Thyroid gland (tissue), 4 donors: ENCODE data around the gene PTPRJ. TPM values are rescaled to one million over a fixed set of nuclear protein-coding genes. Genes with fewer than 3 reads are reported as not detected.

Experiments
- DNase-seq, 2 donors: peaks; one replicate each; pipeline ENCODE4 v3.0.0-alpha.2; 2019
- H3K27ac ChIP-seq, 3 donors: fragments of 200-600 bp; sonication (generic); 1 replicate in 2 of 3; 2 replicates in 1 of 3; pipeline ENCODE4 v1.5.1; 2016 to 2019; ENCODE audit warnings: mild to moderate bottlenecking in 1 of 3, moderate library complexity in 1 of 3
- H3K27me3 ChIP-seq: fragments of 200-600 bp; sonication (generic); one replicate; pipeline ENCODE4 v1.5.1; 2019
- H3K36me3 ChIP-seq, 2 donors: fragments of 200-600 bp; sonication (generic); one replicate each; pipeline ENCODE4 v1.5.1; 2016 to 2019
- H3K4me1 ChIP-seq, 2 donors: fragments of 200-600 bp; sonication (generic); one replicate each; pipeline ENCODE4 v1.5.1; 2017 to 2019
- H3K4me3 ChIP-seq, 3 donors: fragments of 200-600 bp; sonication (generic); replicated peaks in 1 of 3; 1 replicate in 2 of 3; 2 replicates in 1 of 3; pipeline ENCODE4 v1.5.1; 2016; ENCODE audit warnings: mild to moderate bottlenecking in 1 of 3
- H3K9me3 ChIP-seq: fragments of 200-600 bp; sonication (generic); one replicate; pipeline ENCODE4 v1.5.1; 2017
- POLR2A ChIP-seq, 2 donors: fragments of 450-650 bp; IDR thresholded peaks; one replicate each; pipeline ENCODE4 v1.6.1; 2017; ENCODE audit warnings: antibody characterized with exemption in 2 of 2, mild to moderate bottlenecking in 2 of 2, moderate library complexity in 1 of 2
- WGBS, 2 donors: methylation state at CpG; one replicate each; pipeline ENCODE4 v1.1.5; 2017; 5-methylcytosine and 5-hydroxymethylcytosine counted together
- intact Hi-C: fragments of 100-400 bp; cut with DNase I; formaldehyde crosslinking; loops from one replicate; pipeline ENCODE4 v1.15.1; 2023
- total RNA-seq, 4 donors: library from RNA; depleted of rRNA; stranded (reverse); fragments of >200 nt; gene quantifications; one replicate each; pipeline ENCODE4 v1.2.3, GENCODE V29; 2016
- TF ChIP-seq, protein P1 (sequence below), 6 experiments: fragments of 200-600 bp in 3 of 6; fragments of 450-650 bp in 3 of 6; sonication (generic) in 3 of 6; IDR thresholded peaks; one replicate each; pipeline ENCODE4 v1.5.1; 2016 to 2019; ENCODE audit warnings: antibody characterized with exemption in 6 of 6, mild to moderate bottlenecking in 2 of 6, inconsistent platforms in 1 of 6, moderate library complexity in 1 of 6

Gene PTPRJ
- total RNA-seq, 4 donors from 2014 or later = 45.4 to 81.9 (median 58.6) TPM

DNA sequence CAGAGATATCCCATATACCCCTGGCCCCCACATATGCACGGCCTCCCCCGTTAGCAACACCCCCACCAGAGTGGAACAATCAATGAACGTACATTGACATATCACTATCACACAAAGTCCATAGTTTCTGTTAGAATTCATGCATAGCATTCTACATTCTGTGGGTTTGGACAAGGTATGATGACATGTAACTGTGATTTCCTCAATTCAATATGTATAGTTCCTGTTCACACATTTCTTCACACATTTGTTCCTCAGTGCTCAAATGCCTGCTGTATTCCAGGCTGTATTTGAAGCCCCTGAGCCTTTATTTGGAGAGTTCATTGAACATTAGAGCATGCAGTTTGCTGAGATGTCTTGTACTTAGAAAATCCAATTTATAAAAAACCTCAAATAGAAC lies 69.9 kb downstream of the PTPRJ start:
- Histone ChIP-seq H3K27ac (peak overlapping the region; percentile 89 to 96 (median 93)), H3K4me1 (peaks cover 58 to 72% of the 10 kb centered on the region in 2 donors), H3K27me3 (no peaks in the 10 kb centered on the region), H3K4me3 (no peak overlapping the region), H3K9me3 (no peaks in the 10 kb centered on the region), H3K36me3 (no peaks in the 10 kb centered on the region)
- no peak for DNase-seq
- intact Hi-C loops = no loop called here
- TF ChIP-seq, protein P1, sequence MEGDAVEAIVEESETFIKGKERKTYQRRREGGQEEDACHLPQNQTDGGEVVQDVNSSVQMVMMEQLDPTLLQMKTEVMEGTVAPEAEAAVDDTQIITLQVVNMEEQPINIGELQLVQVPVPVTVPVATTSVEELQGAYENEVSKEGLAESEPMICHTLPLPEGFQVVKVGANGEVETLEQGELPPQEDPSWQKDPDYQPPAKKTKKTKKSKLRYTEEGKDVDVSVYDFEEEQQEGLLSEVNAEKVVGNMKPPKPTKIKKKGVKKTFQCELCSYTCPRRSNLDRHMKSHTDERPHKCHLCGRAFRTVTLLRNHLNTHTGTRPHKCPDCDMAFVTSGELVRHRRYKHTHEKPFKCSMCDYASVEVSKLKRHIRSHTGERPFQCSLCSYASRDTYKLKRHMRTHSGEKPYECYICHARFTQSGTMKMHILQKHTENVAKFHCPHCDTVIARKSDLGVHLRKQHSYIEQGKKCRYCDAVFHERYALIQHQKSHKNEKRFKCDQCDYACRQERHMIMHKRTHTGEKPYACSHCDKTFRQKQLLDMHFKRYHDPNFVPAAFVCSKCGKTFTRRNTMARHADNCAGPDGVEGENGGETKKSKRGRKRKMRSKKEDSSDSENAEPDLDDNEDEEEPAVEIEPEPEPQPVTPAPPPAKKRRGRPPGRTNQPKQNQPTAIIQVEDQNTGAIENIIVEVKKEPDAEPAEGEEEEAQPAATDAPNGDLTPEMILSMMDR (IDR thresholded peaks at IDR 0.05) = no peak
- 58 to 68% methylated on average over 3 of the region's 3 CpGs for WGBS, 2 donors

DNA sequence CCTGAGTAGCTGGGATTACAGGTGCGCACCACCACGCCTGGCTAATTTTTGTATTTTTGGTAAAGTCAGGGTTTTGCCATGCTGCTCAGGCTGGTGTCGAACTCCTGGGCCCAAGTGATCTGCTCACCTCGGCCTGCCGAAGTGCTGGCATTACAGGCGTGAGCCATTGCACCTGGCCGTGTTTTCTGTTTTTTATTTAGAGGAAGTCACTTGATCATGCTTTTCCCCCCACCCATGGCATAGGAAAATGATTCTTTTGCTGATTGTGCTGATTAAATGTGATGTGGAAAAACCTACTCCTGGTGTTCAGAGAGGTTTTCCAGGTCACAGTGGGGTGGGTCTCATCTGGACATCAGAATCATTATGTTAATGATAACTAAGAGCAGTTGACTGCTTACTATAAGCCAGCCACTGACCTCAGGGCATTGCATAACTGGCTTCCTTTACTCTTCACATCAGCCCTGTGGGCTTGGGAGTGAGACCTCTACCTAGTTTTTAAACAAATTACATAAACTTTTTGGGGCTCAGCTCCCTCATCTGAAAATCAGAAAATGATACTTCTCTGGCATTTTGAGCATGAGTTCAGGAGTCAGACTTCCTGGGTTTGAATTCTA lies 71.0 kb downstream of the PTPRJ start:
- TF ChIP-seq, protein P1 (IDR thresholded peaks at IDR 0.05) = no peak
- TF ChIP-seq POLR2A (IDR thresholded peaks at IDR 0.05) = no peak
- no peak for DNase-seq
- peaks cover 66 to 83% of the 10 kb centered on the region in 2 donors for H3K4me1 ChIP-seq
- intact Hi-C loops = no loop called here
- no peak overlapping the region for H3K4me3 ChIP-seq
- H3K27me3 ChIP-seq = no peaks in the 10 kb centered on the region
- H3K27ac ChIP-seq = peak overlapping the region; percentile 89 to 96 (median 93)
- WGBS, 2 donors = 85 to 92% methylated on average over 7 of the region's 7 CpGs
- no peaks in the 10 kb centered on the region for H3K36me3 ChIP-seq
- no peaks in the 10 kb centered on the region for H3K9me3 ChIP-seq

DNA sequence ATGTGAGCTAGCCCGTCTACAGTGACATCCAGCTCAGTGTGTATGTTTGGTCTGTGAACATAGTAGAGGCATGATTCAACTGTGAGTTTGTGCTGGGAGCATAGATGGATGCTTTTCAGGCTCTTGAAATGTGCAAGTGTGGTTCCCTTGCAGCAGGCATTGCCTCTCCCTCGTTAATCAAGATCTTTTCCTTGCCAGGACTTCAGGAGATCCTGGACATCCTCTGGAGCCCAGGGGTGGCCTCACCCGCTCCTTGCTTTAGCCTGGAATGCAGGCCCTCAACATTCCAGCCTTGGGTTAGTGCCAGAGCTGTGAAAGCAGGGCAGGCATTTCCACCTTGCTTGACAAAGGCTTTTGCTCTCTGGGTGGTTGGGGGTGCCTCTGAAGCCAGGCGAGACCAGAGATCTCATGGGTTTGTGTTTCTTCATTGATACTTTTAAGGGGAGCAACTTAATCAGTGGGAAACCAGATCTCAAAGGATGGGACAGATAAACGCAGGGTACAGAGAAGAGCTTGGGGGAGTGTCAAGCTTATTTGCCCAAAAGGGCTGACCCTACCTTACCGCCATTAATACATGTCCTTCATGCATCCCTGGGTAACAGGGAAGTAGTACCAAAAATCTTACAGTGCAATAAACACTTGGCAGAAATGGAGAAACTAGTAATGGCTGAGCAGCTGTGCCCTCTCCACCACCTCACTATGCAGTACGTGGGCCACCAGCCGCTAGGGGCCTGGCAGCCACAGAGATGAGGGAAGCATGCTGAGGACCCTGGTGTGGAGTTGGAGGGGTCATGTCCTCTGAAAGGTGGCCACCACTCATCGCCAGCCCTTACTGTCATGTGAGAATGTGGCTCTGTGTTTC lies 72.1 kb downstream of the PTPRJ start:
- Histone ChIP-seq H3K9me3 (no peaks in the 10 kb centered on the region), H3K27me3 (no peaks in the 10 kb centered on the region), H3K4me1 (peaks cover 77 to 93% of the 10 kb centered on the region in 2 donors), H3K4me3 (no peak overlapping the region), H3K36me3 (no peaks in the 10 kb centered on the region), H3K27ac (peak overlapping the region; percentile 89 to 96 (median 93))
- intact Hi-C loops = no loop called here
- peak; percentile 97 to 99 for DNase-seq
- WGBS, 2 donors = 41 to 50% methylated on average over 9 of the region's 9 CpGs
- TF ChIP-seq, protein P1 (IDR thresholded peaks at IDR 0.05) = peak in 4 of 6 experiments; percentile 14 to 38 (median 32)
- TF ChIP-seq POLR2A (IDR thresholded peaks at IDR 0.05) = peak in 1 of 2 donors; percentile 38

- peak overlapping the region; percentile 90 to 98 (median 97) for H3K27ac ChIP-seq
- intact Hi-C loops = no loop called here
These were observed 74.6 kb downstream of the PTPRJ start for GRCh38 chr11:48054994-48055291.

More at GRCh38 chr11:48054994-48055291, 74.6 kb downstream of the PTPRJ start:
- no peak for TF ChIP-seq POLR2A (IDR thresholded peaks at IDR 0.05)
- TF ChIP-seq, protein P1 (IDR thresholded peaks at IDR 0.05) = no peak
- Histone ChIP-seq H3K36me3 (no peaks in the 10 kb centered on the region), H3K4me3 (no peak overlapping the region), H3K9me3 (no peaks in the 10 kb centered on the region), H3K4me1 (peaks cover 65 to 82% of the 10 kb centered on the region in 2 donors), H3K27me3 (no peaks in the 10 kb centered on the region)
- peak in 1 of 2 donors; percentile 43 for DNase-seq
- WGBS, 2 donors = 95 to 100% methylated on average over 1 of the region's 1 CpG
